Measurements from ENCODE around the gene RHEX. TPM values are rescaled to one million over a fixed set of nuclear protein-coding genes. Genes with fewer than 3 reads are reported as not detected.
"Not testable (repeated sequence)": the region's sequence is repeated elsewhere in the genome, so short reads cannot be mapped to it uniquely, and the experiment has no call there.

Gene RHEX
- total and polyA plus RNA-seq, 11 donors = 0.16 to 0.60 (median 0.38) TPM; not detected in 5

DNA sequence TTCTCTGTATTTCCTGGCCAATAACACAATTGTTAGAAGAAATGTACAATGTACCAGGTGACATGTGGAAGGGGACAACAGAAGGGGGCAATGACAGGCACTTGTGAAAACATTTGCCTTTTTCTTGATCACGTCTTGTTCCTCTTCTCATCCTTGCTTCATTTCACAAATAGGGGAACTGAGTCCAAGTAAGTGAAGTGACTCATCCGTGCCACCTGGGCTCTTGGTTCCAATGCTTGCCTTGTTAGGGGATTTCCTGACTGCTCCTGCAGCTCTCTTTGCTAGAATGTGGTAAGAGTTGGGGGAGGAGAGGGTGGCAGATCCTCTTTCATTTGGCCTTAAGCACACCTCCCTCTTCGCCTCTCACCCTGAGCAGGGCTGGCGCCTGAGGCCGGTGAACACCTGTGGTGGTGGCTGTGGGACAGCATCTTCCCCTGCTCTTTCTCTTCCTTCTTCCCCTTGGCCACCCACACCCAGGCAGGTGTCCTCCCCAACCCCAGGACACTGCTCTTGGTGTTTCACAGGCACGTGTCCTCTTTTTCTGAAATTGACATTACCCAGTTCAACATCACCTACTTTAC lies 2.2 kb upstream of the RHEX start:
- H3K4me3 ChIP-seq = no peak overlapping the region
- peak overlapping the region in 1 of 12 donors; percentile 7 for H3K27ac ChIP-seq
- intact Hi-C loops (cut with DNase I) = no loop called here
- H3K27me3 ChIP-seq = peaks cover 0 to 5% (median 0%) of the 10 kb centered on the region in 9 donors
- 81 to 87% (median 83%) methylated on average over 6 of the region's 6 CpGs for WGBS, 4 donors
- H3K4me1 ChIP-seq = peaks cover 0 to 25% (median 0%) of the 10 kb centered on the region in 12 donors
- DNase-seq (no peak), ATAC-seq (peak in 1 of 4 donors; percentile 16)
- no peaks in the 10 kb centered on the region for H3K9me3 ChIP-seq
- TF ChIP-seq, protein P1, sequence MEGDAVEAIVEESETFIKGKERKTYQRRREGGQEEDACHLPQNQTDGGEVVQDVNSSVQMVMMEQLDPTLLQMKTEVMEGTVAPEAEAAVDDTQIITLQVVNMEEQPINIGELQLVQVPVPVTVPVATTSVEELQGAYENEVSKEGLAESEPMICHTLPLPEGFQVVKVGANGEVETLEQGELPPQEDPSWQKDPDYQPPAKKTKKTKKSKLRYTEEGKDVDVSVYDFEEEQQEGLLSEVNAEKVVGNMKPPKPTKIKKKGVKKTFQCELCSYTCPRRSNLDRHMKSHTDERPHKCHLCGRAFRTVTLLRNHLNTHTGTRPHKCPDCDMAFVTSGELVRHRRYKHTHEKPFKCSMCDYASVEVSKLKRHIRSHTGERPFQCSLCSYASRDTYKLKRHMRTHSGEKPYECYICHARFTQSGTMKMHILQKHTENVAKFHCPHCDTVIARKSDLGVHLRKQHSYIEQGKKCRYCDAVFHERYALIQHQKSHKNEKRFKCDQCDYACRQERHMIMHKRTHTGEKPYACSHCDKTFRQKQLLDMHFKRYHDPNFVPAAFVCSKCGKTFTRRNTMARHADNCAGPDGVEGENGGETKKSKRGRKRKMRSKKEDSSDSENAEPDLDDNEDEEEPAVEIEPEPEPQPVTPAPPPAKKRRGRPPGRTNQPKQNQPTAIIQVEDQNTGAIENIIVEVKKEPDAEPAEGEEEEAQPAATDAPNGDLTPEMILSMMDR (IDR thresholded peaks at IDR 0.05) = no peak
- no peak for TF ChIP-seq POLR2A (IDR thresholded peaks at IDR 0.05)
- H3K36me3 ChIP-seq = no peaks in the 10 kb centered on the region

DNA sequence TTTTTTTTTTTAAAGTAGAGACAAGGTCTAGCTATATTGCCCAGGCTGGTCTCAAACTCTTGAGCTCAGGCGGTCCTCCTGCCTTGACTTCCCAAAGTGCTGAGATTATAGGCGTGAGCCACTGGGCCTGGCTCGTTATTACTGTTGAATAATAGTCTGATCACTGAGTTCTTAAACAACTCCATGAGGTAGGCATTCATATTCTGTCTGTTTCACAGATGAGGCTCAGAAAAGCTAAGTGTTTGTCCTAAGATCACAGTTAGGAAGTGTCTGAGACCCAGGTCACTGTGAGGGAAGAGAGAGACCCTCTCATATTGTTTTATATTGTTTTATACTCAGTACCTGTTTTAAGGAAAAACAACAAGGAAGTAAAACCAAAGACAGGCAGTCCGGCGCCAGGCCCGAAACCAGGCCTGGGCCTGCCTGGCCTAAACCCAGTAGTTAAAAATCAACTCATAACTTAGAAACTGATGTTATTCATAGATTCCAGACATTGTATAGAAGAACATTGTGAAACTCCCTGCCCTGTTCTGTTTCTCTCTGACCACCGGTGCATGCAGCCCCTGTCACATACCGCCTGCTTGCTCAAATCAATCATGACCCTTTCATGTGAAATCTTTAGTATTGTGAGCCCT lies 625 bp upstream of the RHEX start:
- 87 to 99% (median 94%) methylated on average over 6 of the region's 8 CpGs for WGBS, 4 donors
- ATAC-seq; H3K9me3 ChIP-seq; H3K27me3 ChIP-seq; intact Hi-C loops (cut with DNase I); H3K27ac ChIP-seq; DNase-seq; H3K36me3 ChIP-seq; H3K4me3 ChIP-seq: not testable (repeated sequence)
- peaks cover 0 to 25% (median 0%) of the 10 kb centered on the region in 12 donors for H3K4me1 ChIP-seq

DNA sequence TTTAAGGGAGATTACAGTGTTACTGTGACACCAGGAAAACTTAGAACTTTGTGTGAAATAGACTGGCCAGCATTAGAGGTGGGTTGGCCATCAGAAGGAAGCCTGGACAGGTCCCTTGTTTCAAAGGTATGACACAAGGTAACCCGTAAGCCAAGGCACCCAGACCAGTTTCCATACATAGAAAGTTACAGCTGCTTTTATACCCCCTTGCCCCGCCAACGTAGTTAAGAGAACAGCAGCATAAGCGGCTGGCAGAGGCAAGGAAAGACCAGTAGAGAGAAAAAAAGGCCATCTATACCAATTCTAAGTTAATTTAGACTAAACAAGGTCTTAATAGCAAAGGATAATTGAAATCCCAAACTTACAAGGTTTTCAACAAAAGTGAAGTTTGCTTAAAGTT lies 643 bp downstream of the RHEX start:
- H3K9me3 ChIP-seq; H3K27me3 ChIP-seq; intact Hi-C loops (cut with DNase I); DNase-seq; H3K4me3 ChIP-seq; ATAC-seq; H3K27ac ChIP-seq; H3K36me3 ChIP-seq: not testable (repeated sequence)
- 96 to 98% (median 97%) methylated on average over 4 of the region's 4 CpGs for WGBS, 4 donors
- peaks cover 0 to 21% (median 0%) of the 10 kb centered on the region in 12 donors for H3K4me1 ChIP-seq

DNA sequence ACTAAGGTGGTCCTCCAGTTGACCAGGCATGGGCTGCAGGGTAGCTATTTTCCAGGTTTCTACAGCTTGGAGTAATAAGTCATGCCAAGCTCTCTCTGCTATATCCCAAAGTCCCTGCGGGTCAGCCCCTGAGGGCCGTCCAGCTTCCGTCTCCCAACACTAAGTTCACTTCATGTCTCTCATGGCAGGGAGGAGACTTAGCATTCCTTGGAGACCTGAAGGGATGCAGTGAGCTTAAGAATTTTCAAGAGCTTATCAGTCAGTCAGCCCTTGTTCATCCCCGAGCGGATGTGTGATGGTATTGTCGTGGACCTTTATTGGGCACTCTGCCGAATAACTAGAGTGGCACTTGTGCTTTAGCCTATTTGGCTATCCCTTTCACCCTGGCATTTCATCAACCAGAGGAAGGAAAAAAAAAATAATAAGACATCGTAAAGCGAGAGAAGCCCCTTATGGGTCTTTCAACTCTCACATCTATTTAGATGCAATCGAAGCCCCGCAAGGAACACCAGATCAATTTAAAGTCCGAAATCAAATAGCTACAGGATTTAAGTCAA lies 2.2 kb downstream of the RHEX start:
- DNase-seq; H3K27me3 ChIP-seq; H3K9me3 ChIP-seq; ATAC-seq; H3K36me3 ChIP-seq; H3K4me3 ChIP-seq; H3K27ac ChIP-seq; intact Hi-C loops (cut with DNase I): not testable (repeated sequence)
- 87 to 95% (median 91%) methylated on average over 12 of the region's 12 CpGs for WGBS, 4 donors
- peaks cover 0 to 18% (median 0%) of the 10 kb centered on the region in 12 donors for H3K4me1 ChIP-seq

DNA sequence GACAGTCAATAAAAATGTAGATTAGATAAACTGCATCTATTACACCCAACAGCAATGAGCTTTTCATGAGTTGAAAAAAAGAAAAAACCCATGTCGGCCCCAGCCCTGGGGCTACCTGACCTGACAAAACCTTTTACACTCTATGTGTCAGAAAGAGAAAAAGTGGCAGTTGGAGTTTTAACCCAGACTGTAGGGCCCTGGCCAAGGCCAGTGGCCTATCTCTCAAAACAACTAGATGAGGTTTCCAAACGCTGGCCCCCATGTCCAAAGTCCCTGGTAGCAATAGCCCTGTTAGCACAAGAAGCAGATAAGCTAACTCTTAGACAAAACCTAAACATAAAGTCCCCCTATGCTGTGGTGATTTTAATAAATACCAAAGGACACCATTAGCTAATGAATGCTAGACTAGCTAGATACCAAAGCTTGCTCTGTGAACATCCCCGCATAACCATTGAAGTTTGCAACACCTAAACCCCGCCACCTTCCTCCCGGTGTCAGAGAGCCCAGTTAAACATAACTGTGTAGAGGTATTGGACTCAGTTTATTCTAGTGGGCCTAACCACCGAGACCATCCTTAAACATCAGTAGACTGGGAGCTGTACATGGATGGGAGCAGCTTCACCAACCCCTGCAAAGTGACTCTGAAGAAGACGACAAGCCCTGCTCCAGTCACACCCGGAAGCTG lies 2.8 kb downstream of the RHEX start:
- H3K9me3 ChIP-seq; H3K27me3 ChIP-seq; H3K4me3 ChIP-seq; DNase-seq; ATAC-seq; H3K36me3 ChIP-seq; intact Hi-C loops (cut with DNase I); H3K27ac ChIP-seq: not testable (repeated sequence)
- 88 to 95% (median 92%) methylated on average over 8 of the region's 8 CpGs for WGBS, 4 donors
- peaks cover 0 to 14% (median 0%) of the 10 kb centered on the region in 12 donors for H3K4me1 ChIP-seq

DNA sequence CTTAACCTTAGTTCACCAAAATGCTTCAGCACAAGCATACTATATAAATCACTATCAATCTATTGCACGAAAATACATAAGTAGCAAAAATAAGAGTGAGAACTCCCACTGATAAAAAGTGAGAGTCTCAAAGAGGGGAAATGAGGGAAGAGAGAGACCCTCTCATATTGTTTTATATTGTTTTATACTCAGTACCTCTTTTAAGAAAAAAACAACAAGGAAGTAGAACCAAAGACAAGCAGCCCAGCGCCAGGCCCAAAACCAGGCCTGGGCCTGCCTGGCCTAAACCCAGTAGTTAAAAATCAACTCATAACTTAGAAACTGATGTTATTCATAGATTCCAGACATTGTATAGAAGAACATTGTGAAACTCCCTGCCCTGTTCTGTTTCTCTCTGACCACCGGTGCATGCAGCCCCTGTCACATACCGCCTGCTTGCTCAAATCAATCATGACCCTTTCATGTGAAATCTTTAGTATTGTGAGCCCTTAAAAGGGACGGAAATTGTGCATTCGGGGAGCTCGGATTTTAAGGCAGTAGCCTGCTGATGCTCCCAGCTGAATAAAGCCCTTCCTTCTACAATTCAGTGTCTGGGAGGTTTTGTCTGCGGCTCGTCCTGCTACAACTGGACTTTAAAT lies 5.4 kb downstream of the RHEX start:
- ATAC-seq; H3K9me3 ChIP-seq; H3K27me3 ChIP-seq; intact Hi-C loops (cut with DNase I); DNase-seq; H3K27ac ChIP-seq; H3K4me3 ChIP-seq; H3K4me1 ChIP-seq; H3K36me3 ChIP-seq: not testable (repeated sequence)
- 91 to 98% (median 95%) methylated on average over 5 to 7 of the region's 9 CpGs for WGBS, 4 donors

Data from heart left ventricle (tissue), 16 donors.